ENCODE measurements around the gene SPATS1. TPM values are rescaled to one million over a fixed set of nuclear protein-coding genes. Genes with fewer than 3 reads are reported as not detected.

SPATS1 gene
- total and polyA plus RNA-seq, 12 donors, result not detected

GRCh38 chr6:44386929-44387345 lies 44.5 kb downstream of the SPATS1 start:
- Histone ChIP-seq H3K27ac (peak overlapping the region; percentile 71 to 98 (median 93)), H3K36me3 (peaks cover 0 to 21% (median 6%) of the 10 kb centered on the region in 9 donors), H3K27me3 (no peaks in the 10 kb centered on the region), H3K4me3 (peak overlapping the region; percentile 54 to 98 (median 78)), H3K9me3 (no peaks in the 10 kb centered on the region), H3K4me1 (peaks cover 8 to 40% (median 33%) of the 10 kb centered on the region in 9 donors)
- TF ChIP-seq CTCF (IDR thresholded peaks at IDR 0.05), result no peak
- ATAC-seq (peak; percentile 5 to 33 (median 17)), DNase-seq (no peak)
- WGBS, 2 donors, result 12 to 16% methylated on average over 8 of the region's 8 CpGs
- intact Hi-C loops (cut with DNase I), result no loop called here

DNA sequence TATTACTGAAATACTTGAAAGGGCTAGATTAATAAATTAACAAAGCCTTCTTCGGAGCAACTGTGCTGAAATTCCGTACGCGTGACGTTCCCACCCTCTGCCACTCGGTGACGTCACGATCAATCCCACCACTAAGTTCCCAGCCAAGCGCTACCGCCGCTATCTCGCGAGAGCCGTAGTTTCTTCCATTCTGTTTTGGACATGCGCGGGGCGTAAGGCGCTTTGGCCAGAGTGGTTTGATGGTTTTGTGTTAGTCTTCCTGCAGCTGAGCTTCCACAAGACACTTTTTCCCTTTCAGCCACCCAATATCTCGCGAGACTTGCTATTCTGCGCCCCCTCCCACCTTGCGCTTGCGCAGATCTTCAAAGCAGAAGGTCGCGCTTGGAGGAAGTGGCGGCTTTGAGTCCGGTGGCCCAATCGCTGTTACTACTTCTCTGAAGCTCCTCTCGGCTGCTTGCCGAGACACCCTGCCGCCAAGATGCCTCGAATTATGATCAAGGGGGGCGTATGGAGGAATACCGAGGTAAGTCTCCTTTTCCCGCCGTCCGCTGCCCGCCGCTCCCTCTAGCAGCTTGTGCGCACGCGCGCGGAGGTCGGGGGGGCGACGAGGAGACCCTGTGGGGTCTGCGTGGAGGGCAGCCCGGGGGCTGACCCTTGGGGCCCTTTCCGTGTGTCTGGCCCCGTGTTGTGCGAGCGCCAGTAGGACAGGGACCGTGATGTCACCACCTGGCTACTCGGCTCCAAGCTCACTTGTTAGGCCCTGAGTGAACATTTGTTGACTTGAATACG lies 45.1 kb downstream of the SPATS1 start, which contains the start of gene CDC5L:
CDC5L (plus strand) TSS at position 361 of the 789 bp plus-strand sequence; CDS start at position 479, 118 bp downstream.
- H3K27me3 ChIP-seq, result no peaks in the 10 kb centered on the region
- peak within 1 kb of the TSS; percentile 54 to 98 (median 78) for H3K4me3 ChIP-seq
- H3K9me3 ChIP-seq, result no peaks in the 10 kb centered on the region
- peak; percentile 91 to 97 for DNase-seq
- H3K27ac ChIP-seq, result peak within 1 kb of the TSS; percentile 71 to 98 (median 93)
- peaks cover 8 to 40% (median 32%) of the 10 kb centered on the region in 9 donors for H3K4me1 ChIP-seq
- ATAC-seq, result peak; percentile 89 to 96 (median 94)
- TF ChIP-seq CTCF (IDR thresholded peaks at IDR 0.05), result no peak
- H3K36me3 ChIP-seq, result peaks cover 0 to 27% (median 6%) of the 10 kb centered on the region in 9 donors
- WGBS, 2 donors, result 0 to 1% methylated on average over 56 of the region's 56 CpGs
- intact Hi-C loops (cut with DNase I), result no loop called here

DNA sequence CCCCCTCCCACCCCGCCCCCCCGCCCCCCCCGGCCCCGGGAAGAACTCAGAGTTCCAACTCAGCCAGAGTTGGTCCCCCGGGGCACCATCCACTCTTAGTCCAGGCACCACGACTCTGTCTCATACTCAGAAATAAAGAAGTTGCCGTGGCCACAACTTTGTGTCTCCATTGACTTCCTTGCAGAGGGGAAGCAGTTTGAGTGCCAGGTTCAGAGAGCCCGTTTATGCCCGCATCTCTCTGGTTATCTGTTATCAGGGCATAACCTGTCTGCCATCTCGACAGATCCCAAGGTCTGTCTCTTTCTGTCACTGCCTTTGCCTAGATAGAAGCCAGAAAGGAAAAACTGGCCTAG lies 45.7 kb downstream of the SPATS1 start:
- peaks cover 8 to 40% (median 32%) of the 10 kb centered on the region in 9 donors for H3K4me1 ChIP-seq
- peak overlapping the region; percentile 71 to 98 (median 93) for H3K27ac ChIP-seq
- H3K36me3 ChIP-seq, result peaks cover 0 to 33% (median 6%) of the 10 kb centered on the region in 9 donors
- 1 to 2% methylated on average over 9 to 10 of the region's 10 CpGs for WGBS, 2 donors
- DNase-seq, result no peak
- H3K27me3 ChIP-seq, result no peaks in the 10 kb centered on the region
- no peak for TF ChIP-seq CTCF (IDR thresholded peaks at IDR 0.05)
- H3K9me3 ChIP-seq, result no peaks in the 10 kb centered on the region
- H3K4me3 ChIP-seq, result peak overlapping the region; percentile 54 to 98 (median 78)
- intact Hi-C loops (cut with DNase I), result no loop called here
- ATAC-seq, result peak in 2 of 8 donors; percentile 17 to 30

DNA sequence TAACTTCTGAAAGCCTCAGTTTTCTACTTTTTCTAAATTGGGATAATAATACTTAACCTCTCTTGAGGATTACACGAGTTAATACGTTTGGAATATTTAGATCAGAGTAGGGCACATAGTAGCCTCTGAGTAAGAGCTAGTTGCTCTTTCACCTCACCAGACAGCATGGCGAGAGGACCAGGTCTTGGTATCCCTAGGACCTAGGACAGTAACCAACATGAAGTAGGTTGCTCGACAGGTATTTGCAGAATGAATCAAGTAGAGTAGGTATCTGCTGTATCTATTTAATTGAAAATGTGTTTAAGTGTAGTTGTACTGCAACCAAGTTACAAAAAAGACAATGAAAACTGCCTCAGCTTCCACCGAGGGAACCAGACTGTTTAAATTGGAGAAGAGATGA lies 46.4 kb downstream of the SPATS1 start:
- 62 to 67% methylated on average over 5 of the region's 5 CpGs for WGBS, 2 donors
- H3K4me3 ChIP-seq, result peak overlapping the region in 7 of 10 donors; percentile 64 to 98 (median 78)
- H3K9me3 ChIP-seq, result no peaks in the 10 kb centered on the region

More for the DNA sequence above, 46.4 kb downstream of the SPATS1 start:
- intact Hi-C loops (cut with DNase I), result no loop called here
- peaks cover 0 to 40% (median 11%) of the 10 kb centered on the region in 9 donors for H3K36me3 ChIP-seq
- H3K27me3 ChIP-seq, result no peaks in the 10 kb centered on the region
- DNase-seq (no peak), ATAC-seq (no peak)
- no peak for TF ChIP-seq CTCF (IDR thresholded peaks at IDR 0.05)
- no peak overlapping the region for H3K27ac ChIP-seq
- H3K4me1 ChIP-seq, result peaks cover 8 to 40% (median 32%) of the 10 kb centered on the region in 9 donors
